Stimulated activated CD8-positive, alpha-beta memory T cell treated with anti-CD3 and anti-CD28 coated beads, Interleukin-4, amount 100 ng/mL, for 1 hour (primary cell): ENCODE results near the gene CDCP1.
"Not testable (repeated sequence)": the region's sequence is repeated elsewhere in the genome, so short reads cannot be mapped to it uniquely, and the experiment has no call there.

ENCODE experiments used
- DNase-seq, 2 donors: peaks; one replicate each; pipeline ENCODE4 v3.0.0-alpha.2; 2020; ENCODE audit warnings: low read depth in 2 of 2, low spot score in 1 of 2

Gene CDCP1

GRCh38 chr3:45057557-45057956 is 88.6 kb downstream of the CDCP1 start:
- no peak for DNase-seq

- DNase-seq: no peak
Observed at GRCh38 chr3:45056608-45057301, 89.4 kb downstream of the CDCP1 start.

- no peak for DNase-seq
Observed at GRCh38 chr3:45055411-45056143, 90.6 kb downstream of the CDCP1 start.

GRCh38 chr3:45055032-45055410 is 91.2 kb downstream of the CDCP1 start:
- DNase-seq: no peak

GRCh38 chr3:45054196-45054857 is 91.9 kb downstream of the CDCP1 start:
- DNase-seq: no peak

- DNase-seq: not testable (repeated sequence)
Observed at GRCh38 chr3:45053805-45054195, 92.4 kb downstream of the CDCP1 start.

GRCh38 chr3:45051685-45052084 is 94.5 kb downstream of the CDCP1 start:
- DNase-seq: no peak

- DNase-seq: no peak
Observed at GRCh38 chr3:45049807-45050206, 96.4 kb downstream of the CDCP1 start.

- DNase-seq: no peak
Observed at GRCh38 chr3:45048244-45048643, 97.9 kb downstream of the CDCP1 start.

- no peak for DNase-seq
Observed at GRCh38 chr3:45043728-45044299, 102.4 kb downstream of the CDCP1 start.

GRCh38 chr3:45042162-45042561 is 104.0 kb downstream of the CDCP1 start:
- no peak for DNase-seq

- DNase-seq: no peak
Observed at GRCh38 chr3:45041666-45042065, 104.5 kb downstream of the CDCP1 start.

- peak; percentile 69 to 82 for DNase-seq
Observed at GRCh38 chr3:45037720-45038455, 108.3 kb downstream of the CDCP1 start.

GRCh38 chr3:45035441-45036301 is 110.5 kb downstream of the CDCP1 start:
- no peak for DNase-seq

- no peak for DNase-seq
Observed at GRCh38 chr3:45034612-45035252, 111.4 kb downstream of the CDCP1 start.

GRCh38 chr3:45033791-45034190 is 112.4 kb downstream of the CDCP1 start:
- no peak for DNase-seq
